Measurements from ENCODE around the gene TIMM29. TPM values are rescaled to one million over a fixed set of nuclear protein-coding genes. Genes with fewer than 3 reads are reported as not detected.
A peak's percentile ranks its signal among the peaks of the same experiment; 100 is the strongest.

The TIMM29 gene
- total RNA-seq, 1 experiment from 2014 or later: 23.4 TPM

GRCh38 chr19:10975374-10976130 lies 46.9 kb downstream of the TIMM29 start:
- TF ChIP-seq CTCF (conservative IDR thresholded peaks at IDR 0.05): no peak
- H3K18ac ChIP-seq (ENCODE audit: insufficient read length, low read depth, low read length): no peak overlapping the region
- no peak overlapping the region for H2BK5ac ChIP-seq (ENCODE audit: insufficient read length, low read length)
- peak overlapping the region; percentile 30 to 95 (median 79); a peak in 5 of 7 replicates for H3K27ac Mint-ChIP-seq
- H2BK120ac ChIP-seq (ENCODE audit: low read depth, low read length, poor library complexity, severe bottlenecking): no peak overlapping the region
- H3K27ac ChIP-seq (ENCODE audit: insufficient read length, low read depth, low read length): no peak overlapping the region
- H3K9me3 Mint-ChIP-seq: peaks cover 5 to 6% of the 10 kb centered on the region in 2 experiments; a peak in 4 of 5 replicates
- H4K8ac ChIP-seq (replicated peaks; ENCODE audit: insufficient read length, low read depth, low read length): no peak overlapping the region
- no peak overlapping the region for H2BK20ac ChIP-seq (ENCODE audit: low read depth, low read length, poor library complexity, severe bottlenecking)
- H2BK15ac ChIP-seq (ENCODE audit: low read depth, low read length): no peak overlapping the region
- no peak overlapping the region for H2BK12ac ChIP-seq (ENCODE audit: insufficient read length, low read depth, low read length)
- no peak overlapping the region for H2AK5ac ChIP-seq (ENCODE audit: insufficient read length, low read length)
- H3K4me3 Mint-ChIP-seq: no peak overlapping the region
- H4K5ac ChIP-seq (ENCODE audit: insufficient read length, low read depth, low read length): no peak overlapping the region
- H3K27me3 ChIP-seq (ENCODE audit: insufficient read depth, low read length): no peaks in the 10 kb centered on the region
- no peaks in the 10 kb centered on the region for H3K9me3 ChIP-seq (ENCODE audit: control insufficient read depth, low read depth, low read length)
- H3K79me1 ChIP-seq (ENCODE audit: insufficient read depth, low read depth, low read length, poor library complexity, severe bottlenecking): peaks cover 3% of the 10 kb centered on the region
- H3K23me2 ChIP-seq (ENCODE audit: insufficient read length, low read depth, low read length, poor library complexity, severe bottlenecking): peaks cover 3% of the 10 kb centered on the region
- no peak overlapping the region for H3K4me2 ChIP-seq (ENCODE audit: insufficient read depth, insufficient read length, low read length)
- no peak for DNase-seq
- no peak overlapping the region for H3K14ac ChIP-seq (ENCODE audit: insufficient read depth, low read length)
- H3K9ac ChIP-seq (ENCODE audit: extremely low read depth, insufficient read length, low read length): no peak overlapping the region
- peaks cover 51% of the 10 kb centered on the region; the same call in 1 of the 2 replicates for H3K79me2 ChIP-seq (ENCODE audit: insufficient read depth, low read length)
- H4K91ac ChIP-seq (ENCODE audit: insufficient read length, low read depth, low read length): no peak overlapping the region
- no CpG with 5 or more reads among the region's 19 CpGs for WGBS (ENCODE audit: extremely low coverage, insufficient read length, low lambda C conversion rate)
- no peak overlapping the region for H3K56ac ChIP-seq (ENCODE audit: insufficient read length, low read depth, low read length)
- peaks cover 5% of the 10 kb centered on the region for H4K20me1 ChIP-seq (ENCODE audit: control insufficient read depth, insufficient read depth, insufficient read length)
- H3K27me3 Mint-ChIP-seq (ENCODE audit: low read depth): no peaks in the 10 kb centered on the region
- H3K4me1 Mint-ChIP-seq: peaks cover 14 to 17% of the 10 kb centered on the region in 2 experiments
- peaks cover 21 to 33% (median 24%) of the 10 kb centered on the region in 3 experiments for H3K36me3 Mint-ChIP-seq (ENCODE audit: insufficient read depth in 1 of 3, low read depth in 3 of 3)
- H3K4ac ChIP-seq (ENCODE audit: low read depth, low read length): no peak overlapping the region
- no peak overlapping the region for H2AFZ ChIP-seq (ENCODE audit: low read length)
- no peak overlapping the region for H3K23ac ChIP-seq (ENCODE audit: insufficient read length, low read depth, low read length)
- no peaks in the 10 kb centered on the region for H3K4me1 ChIP-seq (ENCODE audit: insufficient read depth, low read length)
- H3T11ph ChIP-seq (ENCODE audit: low read length): no peak overlapping the region
